Breast epithelium (tissue), 3 donors: ENCODE data around the gene STARD8.

Source experiments
- CTCF ChIP-seq, 3 donors: fragments of 450-650 bp; IDR thresholded peaks; one replicate each; pipeline ENCODE4 v1.5.1; 2016 to 2017; ENCODE audit warnings: antibody characterized with exemption in 3 of 3, mild to moderate bottlenecking in 3 of 3, moderate library complexity in 3 of 3
- POLR2A ChIP-seq: fragments of 450-650 bp; IDR thresholded peaks from one replicate; pipeline ENCODE4 v1.6.1; 2016; ENCODE audit warnings: antibody characterized with exemption, mild to moderate bottlenecking, moderate library complexity
- POLR2AphosphoS5 ChIP-seq, 3 donors: sonication (generic); formaldehyde crosslinking; IDR thresholded peaks; one replicate each; pipeline ENCODE4 v1.6.1; 2017; ENCODE audit warnings: antibody characterized with exemption in 3 of 3

DNA sequence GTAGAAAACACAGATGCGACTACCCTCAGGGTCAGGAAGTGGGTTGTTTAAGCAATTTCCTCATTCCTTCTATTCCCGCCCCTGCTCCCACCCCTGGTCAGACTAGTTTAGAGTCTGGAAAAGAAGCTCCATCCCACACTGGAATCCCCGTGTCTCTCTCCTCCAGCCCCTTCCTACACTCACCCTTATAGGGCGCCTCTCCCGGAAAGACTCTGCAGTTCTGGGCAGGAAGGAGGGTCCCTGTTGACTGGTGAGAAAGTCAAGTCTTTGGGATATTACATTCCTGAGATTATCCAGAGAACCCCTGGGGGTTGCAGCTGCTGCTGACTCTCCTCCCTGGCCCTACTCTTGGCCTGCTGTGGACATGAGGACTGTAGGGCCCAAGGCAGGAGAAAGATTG lies 11.9 kb downstream of the STARD8 start:
- TF ChIP-seq CTCF (IDR thresholded peaks at IDR 0.05) (no peak), POLR2AphosphoS5 (IDR thresholded peaks at IDR 0.05) (no peak), POLR2A (no peak)
